ENCODE measurements around the gene KIAA0586.

DNA sequence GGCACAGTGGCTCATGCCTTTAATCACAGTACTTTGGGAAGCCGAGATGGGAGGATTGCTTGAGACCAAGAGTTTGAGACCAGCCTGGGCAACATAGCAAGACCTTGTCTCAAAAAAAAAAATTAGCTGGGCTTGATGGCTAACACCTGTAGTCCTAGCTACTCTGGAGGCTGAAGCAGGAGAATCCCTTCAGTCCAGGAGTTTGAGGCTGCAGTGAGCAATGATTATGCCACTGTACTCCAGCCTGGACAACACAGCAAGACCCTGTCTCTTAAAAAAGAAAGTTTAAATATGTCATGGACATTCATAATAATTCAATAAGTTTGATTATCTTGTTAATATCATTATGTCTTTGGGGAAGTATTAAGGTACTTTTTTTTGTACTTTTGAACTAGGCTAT, 38.9 kb downstream of the KIAA0586 start:
- TF ChIP-seq POLR2AphosphoS5 (IDR thresholded peaks at IDR 0.05; ENCODE audit: control insufficient read depth, insufficient read depth, low read depth, low read length), result no peak
- TF ChIP-seq GABPA (tag; conservative IDR thresholded peaks at IDR 0.05; ENCODE audit: low read depth), result no peak
- TF ChIP-seq, protein P1, sequence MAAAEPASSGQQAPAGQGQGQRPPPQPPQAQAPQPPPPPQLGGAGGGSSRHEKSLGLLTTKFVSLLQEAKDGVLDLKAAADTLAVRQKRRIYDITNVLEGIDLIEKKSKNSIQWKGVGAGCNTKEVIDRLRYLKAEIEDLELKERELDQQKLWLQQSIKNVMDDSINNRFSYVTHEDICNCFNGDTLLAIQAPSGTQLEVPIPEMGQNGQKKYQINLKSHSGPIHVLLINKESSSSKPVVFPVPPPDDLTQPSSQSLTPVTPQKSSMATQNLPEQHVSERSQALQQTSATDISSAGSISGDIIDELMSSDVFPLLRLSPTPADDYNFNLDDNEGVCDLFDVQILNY (CRISPR knock-in tag; IDR thresholded peaks at IDR 0.05), result no peak
- no peak for TF ChIP-seq EZH2 (IDR thresholded peaks at IDR 0.05; ENCODE audit: borderline replicate concordance, low read depth, low read length)
- no peak for TF ChIP-seq STAT5B (CRISPR knock-in tag; IDR thresholded peaks at IDR 0.05)
- TF ChIP-seq CBX8 (IDR thresholded peaks at IDR 0.05; ENCODE audit: borderline replicate concordance, extremely low read depth, low read depth, low read length, poor library complexity, severe bottlenecking), result no peak
- TF ChIP-seq, protein P2, sequence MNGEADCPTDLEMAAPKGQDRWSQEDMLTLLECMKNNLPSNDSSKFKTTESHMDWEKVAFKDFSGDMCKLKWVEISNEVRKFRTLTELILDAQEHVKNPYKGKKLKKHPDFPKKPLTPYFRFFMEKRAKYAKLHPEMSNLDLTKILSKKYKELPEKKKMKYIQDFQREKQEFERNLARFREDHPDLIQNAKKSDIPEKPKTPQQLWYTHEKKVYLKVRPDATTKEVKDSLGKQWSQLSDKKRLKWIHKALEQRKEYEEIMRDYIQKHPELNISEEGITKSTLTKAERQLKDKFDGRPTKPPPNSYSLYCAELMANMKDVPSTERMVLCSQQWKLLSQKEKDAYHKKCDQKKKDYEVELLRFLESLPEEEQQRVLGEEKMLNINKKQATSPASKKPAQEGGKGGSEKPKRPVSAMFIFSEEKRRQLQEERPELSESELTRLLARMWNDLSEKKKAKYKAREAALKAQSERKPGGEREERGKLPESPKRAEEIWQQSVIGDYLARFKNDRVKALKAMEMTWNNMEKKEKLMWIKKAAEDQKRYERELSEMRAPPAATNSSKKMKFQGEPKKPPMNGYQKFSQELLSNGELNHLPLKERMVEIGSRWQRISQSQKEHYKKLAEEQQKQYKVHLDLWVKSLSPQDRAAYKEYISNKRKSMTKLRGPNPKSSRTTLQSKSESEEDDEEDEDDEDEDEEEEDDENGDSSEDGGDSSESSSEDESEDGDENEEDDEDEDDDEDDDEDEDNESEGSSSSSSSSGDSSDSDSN (IDR thresholded peaks at IDR 0.05; ENCODE audit: borderline replicate concordance in 1 of 2, low read depth in 2 of 2, low read length in 2 of 2), result no peak
- TF ChIP-seq, protein P3, sequence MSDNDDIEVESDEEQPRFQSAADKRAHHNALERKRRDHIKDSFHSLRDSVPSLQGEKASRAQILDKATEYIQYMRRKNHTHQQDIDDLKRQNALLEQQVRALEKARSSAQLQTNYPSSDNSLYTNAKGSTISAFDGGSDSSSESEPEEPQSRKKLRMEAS (CRISPR knock-in tag; IDR thresholded peaks at IDR 0.05), result no peak
- TF ChIP-seq, protein P4, sequence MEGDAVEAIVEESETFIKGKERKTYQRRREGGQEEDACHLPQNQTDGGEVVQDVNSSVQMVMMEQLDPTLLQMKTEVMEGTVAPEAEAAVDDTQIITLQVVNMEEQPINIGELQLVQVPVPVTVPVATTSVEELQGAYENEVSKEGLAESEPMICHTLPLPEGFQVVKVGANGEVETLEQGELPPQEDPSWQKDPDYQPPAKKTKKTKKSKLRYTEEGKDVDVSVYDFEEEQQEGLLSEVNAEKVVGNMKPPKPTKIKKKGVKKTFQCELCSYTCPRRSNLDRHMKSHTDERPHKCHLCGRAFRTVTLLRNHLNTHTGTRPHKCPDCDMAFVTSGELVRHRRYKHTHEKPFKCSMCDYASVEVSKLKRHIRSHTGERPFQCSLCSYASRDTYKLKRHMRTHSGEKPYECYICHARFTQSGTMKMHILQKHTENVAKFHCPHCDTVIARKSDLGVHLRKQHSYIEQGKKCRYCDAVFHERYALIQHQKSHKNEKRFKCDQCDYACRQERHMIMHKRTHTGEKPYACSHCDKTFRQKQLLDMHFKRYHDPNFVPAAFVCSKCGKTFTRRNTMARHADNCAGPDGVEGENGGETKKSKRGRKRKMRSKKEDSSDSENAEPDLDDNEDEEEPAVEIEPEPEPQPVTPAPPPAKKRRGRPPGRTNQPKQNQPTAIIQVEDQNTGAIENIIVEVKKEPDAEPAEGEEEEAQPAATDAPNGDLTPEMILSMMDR (IDR thresholded peaks at IDR 0.05 in 2 of 3, conservative IDR thresholded peaks at IDR 0.05 in 1 of 3; ENCODE audit: insufficient read depth in 2 of 3, low read depth in 1 of 3, low read length in 3 of 3), result no peak
- no peak for TF ChIP-seq POLR2A (conservative IDR thresholded peaks at IDR 0.05)
